RWPE1 (cell line): ENCODE measurements around the gene ATXN1.

Experiments used
- CTCF ChIA-PET: fragments of 350-600 bp; sonication (Branson Sonifier 250); formaldehyde crosslinking; extraction: SDS; loops from one replicate; lab custom pipeline; 2021; lab: Yijun Ruan, JAX
- POLR2A ChIA-PET: fragments of 400-600 bp; formaldehyde crosslinking; extraction: SDS; loops from one replicate; lab custom pipeline; 2020; ENCODE audit warnings: antibody characterized with exemption; ENCODE audit not compliant: low non-redundant PET; lab: Yijun Ruan, JAX
- DNase-seq: peaks from one replicate; pipeline ENCODE4 v3.0.0; 2012; ENCODE audit warnings: low spot score
- H3K27ac ChIP-seq: fragments of 450-650 bp; 2 replicates; pipeline ENCODE4 v1.5.1; 2017
- CTCF ChIP-seq: fragments of 450-650 bp; conservative IDR thresholded peaks from 2 replicates; pipeline ENCODE4 v1.5.1; 2017; ENCODE audit warnings: low read depth, mild to moderate bottlenecking

ATXN1 gene

DNA sequence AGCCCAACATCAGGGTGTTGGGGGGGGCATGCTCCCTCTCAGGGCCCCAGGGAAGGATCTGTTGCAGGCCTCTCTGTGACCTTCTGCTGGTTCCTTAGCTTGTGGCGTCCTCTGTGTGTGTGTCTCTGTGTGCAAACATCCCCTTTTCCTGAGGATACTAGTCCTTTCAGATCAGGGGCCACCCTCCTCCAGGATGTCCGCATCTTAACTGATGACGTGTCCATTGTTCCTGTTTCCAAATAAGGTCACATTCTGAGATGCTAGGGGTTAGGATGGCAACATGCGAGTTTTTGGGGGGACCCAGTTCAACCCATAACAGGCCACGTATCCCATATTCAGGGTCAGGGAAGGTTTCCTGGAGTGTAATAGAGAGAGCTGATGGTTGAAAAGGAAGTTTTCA lies 482.0 kb downstream of the ATXN1 start:
- ChIA-PET CTCF (interaction anchor here (0.6 kb wide), 2 partner anchors 34 to 1066 kb away, joined by 3 to 6 read pairs; no protein-coding TSS in a partner anchor), POLR2A (no interaction called here)
- no peak for TF ChIP-seq CTCF

GRCh38 chr6:16278750-16279149 lies 482.5 kb downstream of the ATXN1 start:
- H3K27ac ChIP-seq: peak overlapping the region; percentile 87
- TF ChIP-seq CTCF: no peak
- ChIA-PET POLR2A (no interaction called here), CTCF (interaction anchor here (0.6 kb wide), 2 partner anchors 34 to 1066 kb away, joined by 3 to 6 read pairs; no protein-coding TSS in a partner anchor)
- no peak for DNase-seq

More for the DNA sequence above, 482.0 kb downstream of the ATXN1 start:
- no peak for DNase-seq
- H3K27ac ChIP-seq: no peak overlapping the region; the same call in 1 of the 2 replicates

DNA sequence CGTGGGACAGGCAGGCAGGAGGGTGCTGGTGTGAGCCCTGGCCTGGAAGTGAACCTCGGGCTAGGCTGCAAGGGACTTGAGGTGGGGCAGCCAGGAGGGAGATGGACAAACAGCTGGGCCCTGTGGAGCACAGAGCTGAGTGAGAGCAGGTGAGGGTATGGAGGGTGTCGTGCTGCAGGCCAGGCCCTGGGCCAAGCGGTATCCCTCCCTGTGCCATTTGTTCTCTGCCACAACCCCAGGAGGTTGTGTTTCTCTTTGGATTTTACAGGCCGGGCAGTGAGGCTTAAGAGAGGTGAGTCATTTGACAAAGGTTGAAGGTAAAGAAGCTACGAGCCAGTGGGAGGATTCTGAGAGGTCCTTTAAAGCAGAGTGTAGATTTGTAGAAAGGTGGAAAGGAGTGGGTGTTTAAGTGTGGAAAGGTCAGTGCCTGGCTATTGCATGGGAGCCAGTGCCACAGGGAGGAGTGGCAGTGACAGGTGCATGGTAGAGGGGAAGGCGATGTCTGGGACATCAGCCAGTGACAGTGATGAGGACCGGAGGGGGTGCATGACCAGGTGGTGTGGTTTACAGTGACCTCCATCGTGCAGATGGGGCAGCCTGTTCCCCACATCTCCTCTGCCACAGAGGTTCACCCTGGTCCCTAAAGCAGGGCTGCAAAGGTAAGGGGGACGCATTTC lies 483.1 kb downstream of the ATXN1 start:
- CTCF ChIA-PET: interaction anchor here (0.6 to 1.2 kb wide), 3 partner anchors 8 to 318 kb away, joined by 3 to 4 read pairs (median 4); no protein-coding TSS in a partner anchor
- H3K27ac ChIP-seq: peak overlapping the region; percentile 87
- DNase-seq: peak; percentile 29
- POLR2A ChIA-PET: interaction anchor here (0.5 kb wide), 1 partner anchor 149 kb away, joined by 3 read pairs; the partner anchor contains the start of gene MYLIP
- TF ChIP-seq CTCF: no peak

DNA sequence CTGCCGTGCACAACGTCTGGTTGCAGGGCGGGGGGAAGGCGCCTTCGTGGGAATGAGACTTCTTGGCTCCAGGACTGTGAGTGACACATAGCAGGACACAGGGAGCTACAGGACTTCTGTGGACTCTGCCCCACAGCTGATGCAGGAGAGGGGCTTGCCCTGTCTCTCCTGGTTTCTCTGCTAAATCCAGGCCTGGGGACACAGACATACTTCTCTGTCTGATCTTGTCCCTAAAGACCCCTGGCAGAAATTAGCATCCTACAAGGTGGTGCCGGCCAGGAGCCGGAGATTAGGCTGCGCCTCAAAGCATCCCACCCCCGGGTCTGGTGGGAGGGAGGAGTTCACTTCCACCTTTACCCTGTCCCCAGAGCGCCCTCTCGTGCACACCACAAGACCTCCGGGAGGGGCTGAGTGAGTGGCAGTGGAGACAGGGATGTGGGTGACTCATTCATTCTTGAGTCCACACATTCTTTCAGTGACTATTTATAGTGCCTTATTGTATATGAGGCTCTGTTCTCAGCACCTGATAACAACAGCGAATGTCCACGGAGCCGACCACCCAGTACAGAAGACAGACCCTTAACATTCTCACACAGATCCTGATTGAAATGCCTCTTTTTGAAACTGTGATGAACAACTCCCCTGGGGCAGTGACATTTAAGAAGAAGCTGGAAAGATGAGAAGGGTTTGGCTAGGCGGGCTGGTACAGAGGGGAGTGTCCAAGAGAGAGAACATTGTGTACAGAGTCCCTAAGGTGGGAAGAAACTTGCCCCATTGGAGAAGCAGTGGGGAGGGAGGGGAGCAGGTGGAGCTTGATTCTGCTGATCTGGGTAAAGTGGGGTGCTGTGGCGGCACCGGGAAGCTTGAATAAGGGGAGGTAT lies 483.9 kb downstream of the ATXN1 start:
- CTCF ChIA-PET: interaction anchor here (0.6 to 1.2 kb wide), 5 partner anchors 9 to 319 kb away, joined by 3 to 4 read pairs (median 4); no protein-coding TSS in a partner anchor
- H3K27ac ChIP-seq: peak overlapping the region; percentile 87
- peak; percentile 91 for DNase-seq
- TF ChIP-seq CTCF: peak; percentile 42; the same call in 1 of the 2 replicates
- POLR2A ChIA-PET: interaction anchor here (0.5 kb wide), 1 partner anchor 149 kb away, joined by 3 read pairs; the partner anchor contains the start of gene MYLIP

GRCh38 chr6:16274885-16275589 lies 486.2 kb downstream of the ATXN1 start:
- POLR2A ChIA-PET: no interaction called here
- DNase-seq: no peak
- no peak overlapping the region for H3K27ac ChIP-seq
- no peak for TF ChIP-seq CTCF
- CTCF ChIA-PET: interaction anchor here (0.6 kb wide), 1 partner anchor 10 kb away, joined by 3 read pairs; no protein-coding TSS in a partner anchor

- ChIA-PET CTCF (interaction anchor here (0.6 kb wide), 1 partner anchor 11 kb away, joined by 3 read pairs; no protein-coding TSS in a partner anchor), POLR2A (no interaction called here)
- no peak for TF ChIP-seq CTCF
- H3K27ac ChIP-seq: no peak overlapping the region
- DNase-seq: no peak
Measured at GRCh38 chr6:16274483-16274882, 486.8 kb downstream of the ATXN1 start.
